NCI-H774 (cell line): ENCODE data around the gene NELFA.

Experiments
- DNase-seq: peaks from one replicate; lab custom pipeline; 2025; lab: John Stamatoyannopoulos, UW

NELFA gene

DNA sequence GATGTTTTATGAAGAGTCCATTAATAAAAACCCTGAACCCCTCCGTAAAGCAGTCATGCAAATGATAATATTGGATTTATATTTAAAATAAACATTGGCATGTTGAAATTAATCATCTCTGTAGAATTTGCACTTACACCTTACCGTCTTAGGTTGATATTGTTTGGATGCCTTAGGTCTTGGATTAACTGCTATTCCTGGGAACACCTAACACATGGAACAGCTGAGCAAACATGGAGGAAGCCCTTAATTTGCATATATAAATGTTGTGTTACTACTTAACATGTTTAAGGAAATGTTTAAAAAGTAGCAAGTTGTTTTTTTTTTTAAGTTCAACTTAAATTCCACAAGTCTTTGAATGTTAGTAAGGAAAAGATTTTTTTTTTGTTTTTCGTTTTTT, 75.1 kb downstream of the NELFA start:
- no peak for DNase-seq

DNA sequence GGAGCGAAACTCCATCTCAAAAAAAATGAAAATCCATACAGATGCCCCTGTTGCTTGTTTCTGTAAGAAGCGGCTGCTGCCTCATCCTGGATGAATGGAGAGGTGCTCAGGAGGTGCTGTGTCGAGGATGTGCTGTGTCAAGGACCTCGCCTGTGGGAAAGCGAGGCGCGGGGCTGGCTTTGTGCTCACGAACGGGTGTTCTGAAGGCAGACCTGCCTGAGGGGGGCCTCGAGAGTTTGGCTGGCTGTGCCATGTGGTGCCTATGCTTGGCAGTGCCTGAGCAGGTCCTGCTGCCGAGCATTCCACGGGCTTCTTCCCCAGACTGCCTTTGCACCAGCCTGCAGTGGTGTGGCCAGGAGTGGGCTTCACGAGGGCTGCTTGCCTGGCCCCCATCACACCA, 76.0 kb downstream of the NELFA start:
- no peak for DNase-seq
